Right cardiac atrium (tissue), 5 donors: ENCODE results near the gene RTN4R. TPM values are rescaled to one million over a fixed set of nuclear protein-coding genes. Genes with fewer than 3 reads are reported as not detected.

Experiments
- ATAC-seq, 2 donors: fragments of 200-7000 bp; cut with Tn5 transposase; one replicate each; pipeline versions ENCODE4 v1.8.0 to v1.9.1; 2020; ENCODE audit warnings: moderate library complexity in 2 of 2, mild to moderate bottlenecking in 1 of 2
- DNase-seq, 3 donors: peaks; one replicate each; pipeline ENCODE4 v3.0.0-alpha.2; 2020
- H3K27ac ChIP-seq: one replicate; pipeline ENCODE4 v1.5.1; 2013; ENCODE audit warnings: mild to moderate bottlenecking, low read length, control low read depth, moderate library complexity
- H3K27me3 ChIP-seq: one replicate; pipeline ENCODE4 v1.6.1; 2013; ENCODE audit not compliant: control insufficient read depth, insufficient read depth
- H3K4me1 ChIP-seq: one replicate; pipeline ENCODE4 v1.6.1; 2013; ENCODE audit warnings: low read length; ENCODE audit not compliant: control insufficient read depth, insufficient read depth
- H3K4me3 ChIP-seq: one replicate; pipeline ENCODE4 v1.5.1; 2013; ENCODE audit warnings: low read length, control low read depth
- H3K9me3 ChIP-seq: one replicate; pipeline ENCODE4 v1.6.1; 2013; ENCODE audit warnings: low read length; ENCODE audit not compliant: control insufficient read depth
- WGBS: extraction: QIAGEN DNeasy Blood & Tissue Kit; methylation state at CpG from one replicate; pipeline ENCODE4 v1.1.7; 2013; 5-methylcytosine and 5-hydroxymethylcytosine counted together
- intact Hi-C, 4 donors: fragments of 100-400 bp; cut with DNase I; formaldehyde crosslinking; loops; one replicate each; pipeline versions ENCODE4 v1.11.0 to v1.14.0; 2022 to 2023
- polyA plus RNA-seq: library from polyadenylated mRNA; stranded (reverse); fragments of 200-250 nt; gene quantifications from one replicate; pipeline ENCODE4 v1.2.3, GENCODE V29; 2013
- total RNA-seq, 4 donors: library from RNA; stranded (reverse); fragmentation: NEBNext Ultra II Directional; extraction: Animal tissue kit (Norgen Biotek cat#: 25700); gene quantifications; one replicate each; pipeline ENCODE4 v1.2.1, GENCODE V29; 2021
- donor health status: healthy with polysubstance abuse.
- donor health status: DM: no; HTN: yes; CAD: no.
- donor health status: DM: no; HTN: no; CAD: no.
- donor health status: DM: no; HTN: yes; CAD: no; lungs with severe emphysema.
- donor health status: DM: yes; HTN: yes; CAD: no.

The RTN4R gene
- total and polyA plus RNA-seq, 5 donors, result 0.56 to 1.9 (median 1.1) TPM

- intact Hi-C loops, result no loop called here
- no peaks in the 10 kb centered on the region for H3K27me3 ChIP-seq
- no peak overlapping the region for H3K27ac ChIP-seq
- no peak overlapping the region for H3K4me3 ChIP-seq
- H3K4me1 ChIP-seq, result no peaks in the 10 kb centered on the region
- WGBS, result 91% methylated on average over 1 of the region's 1 CpG
- no peaks in the 10 kb centered on the region for H3K9me3 ChIP-seq
- no peak for DNase-seq
- ATAC-seq, result no peak
Observed at GRCh38 chr22:20199413-20199842, 68.7 kb downstream of the RTN4R start.

DNA sequence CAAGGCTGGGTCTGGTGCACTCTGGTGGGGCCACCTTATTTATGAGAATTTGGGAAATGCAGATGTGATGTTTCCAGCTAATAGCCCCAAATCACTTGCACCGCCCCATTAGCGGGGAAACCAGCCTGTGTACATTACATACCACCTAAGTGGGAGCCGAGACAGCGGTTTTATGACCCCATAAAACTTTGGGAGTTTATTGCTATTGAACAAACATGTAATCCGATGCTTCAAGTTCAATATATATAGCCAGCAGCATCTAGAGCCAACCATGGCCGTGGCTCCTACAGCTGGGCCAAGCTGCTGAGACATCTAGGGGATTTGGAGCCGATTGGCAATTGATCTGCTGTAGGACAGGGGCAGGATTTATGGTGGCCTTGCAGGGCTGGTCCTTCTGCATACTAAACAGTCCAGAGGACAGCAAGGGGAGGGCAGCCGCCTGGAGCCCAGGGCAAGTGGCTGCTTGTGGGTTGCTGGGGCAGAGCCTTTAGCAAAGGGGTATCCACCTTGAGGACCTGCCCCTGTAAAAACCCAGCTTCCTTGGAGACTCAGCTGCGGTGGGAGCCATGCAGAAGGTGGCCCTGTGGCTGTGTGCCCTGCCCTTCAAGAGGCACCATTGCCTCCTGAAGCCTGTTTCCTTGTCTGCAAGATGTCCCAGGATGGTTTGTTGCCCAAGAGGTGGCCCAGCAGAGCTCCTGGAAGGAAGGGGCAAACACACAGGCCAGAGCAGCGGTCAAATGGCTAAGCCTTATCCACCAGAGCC lies 69.4 kb downstream of the RTN4R start:
- 91% methylated on average over 10 of the region's 10 CpGs for WGBS
- Histone ChIP-seq H3K27me3 (no peaks in the 10 kb centered on the region), H3K4me1 (no peaks in the 10 kb centered on the region), H3K27ac (no peak overlapping the region), H3K4me3 (no peak overlapping the region), H3K9me3 (no peaks in the 10 kb centered on the region)
- ATAC-seq, result no peak
- DNase-seq, result no peak
- intact Hi-C loops, result no loop called here

GRCh38 chr22:20197407-20198030 lies 70.6 kb downstream of the RTN4R start:
- Histone ChIP-seq H3K4me1 (no peaks in the 10 kb centered on the region), H3K4me3 (no peak overlapping the region), H3K27ac (no peak overlapping the region), H3K9me3 (no peaks in the 10 kb centered on the region), H3K27me3 (no peaks in the 10 kb centered on the region)
- ATAC-seq (no peak), DNase-seq (no peak)
- WGBS, result 85% methylated on average over 18 of the region's 18 CpGs
- intact Hi-C loops, result no loop called here

DNA sequence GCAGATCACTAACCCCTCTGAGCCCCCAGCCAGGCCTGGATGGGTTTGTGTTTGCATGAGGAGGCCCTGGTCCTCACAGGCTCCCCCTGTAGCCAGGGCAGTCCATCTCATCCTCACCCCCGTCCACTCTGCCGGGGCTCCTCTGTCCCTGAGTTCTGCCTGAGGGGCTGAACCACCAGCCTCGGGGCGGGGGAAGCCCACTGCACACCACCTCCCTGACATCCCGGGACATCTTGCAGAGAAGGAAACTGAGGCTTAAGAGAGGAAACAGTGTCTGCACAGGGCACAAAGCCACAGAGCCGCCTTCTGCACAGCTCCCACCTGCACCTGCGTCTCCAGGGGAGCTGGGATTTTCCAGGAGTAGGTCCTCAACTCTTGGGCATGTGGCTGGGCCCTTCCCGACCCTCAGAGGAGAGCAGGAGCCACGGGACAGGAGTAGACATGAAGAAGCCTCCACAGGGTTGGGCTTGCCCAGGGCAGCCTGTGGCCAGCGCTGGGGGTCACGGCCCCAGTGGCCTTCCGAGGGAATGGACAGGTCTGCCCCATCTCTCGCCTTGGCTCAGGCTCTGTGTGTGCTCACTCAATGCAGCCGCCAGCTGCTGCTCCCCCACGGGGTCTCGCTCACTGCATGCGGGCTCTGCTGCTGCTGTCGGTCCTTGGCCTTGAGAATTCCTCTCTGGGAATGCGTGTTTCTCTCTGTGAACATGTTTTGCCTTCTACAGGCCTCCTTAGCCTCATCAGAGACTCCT lies 71.8 kb downstream of the RTN4R start:
- H3K27me3 ChIP-seq, result no peaks in the 10 kb centered on the region
- H3K9me3 ChIP-seq, result no peaks in the 10 kb centered on the region
- intact Hi-C loops, result no loop called here
- no peaks in the 10 kb centered on the region for H3K4me1 ChIP-seq
- 82% methylated on average over 19 of the region's 19 CpGs for WGBS
- ATAC-seq, result no peak
- no peak overlapping the region for H3K4me3 ChIP-seq
- no peak overlapping the region for H3K27ac ChIP-seq
- no peak for DNase-seq

DNA sequence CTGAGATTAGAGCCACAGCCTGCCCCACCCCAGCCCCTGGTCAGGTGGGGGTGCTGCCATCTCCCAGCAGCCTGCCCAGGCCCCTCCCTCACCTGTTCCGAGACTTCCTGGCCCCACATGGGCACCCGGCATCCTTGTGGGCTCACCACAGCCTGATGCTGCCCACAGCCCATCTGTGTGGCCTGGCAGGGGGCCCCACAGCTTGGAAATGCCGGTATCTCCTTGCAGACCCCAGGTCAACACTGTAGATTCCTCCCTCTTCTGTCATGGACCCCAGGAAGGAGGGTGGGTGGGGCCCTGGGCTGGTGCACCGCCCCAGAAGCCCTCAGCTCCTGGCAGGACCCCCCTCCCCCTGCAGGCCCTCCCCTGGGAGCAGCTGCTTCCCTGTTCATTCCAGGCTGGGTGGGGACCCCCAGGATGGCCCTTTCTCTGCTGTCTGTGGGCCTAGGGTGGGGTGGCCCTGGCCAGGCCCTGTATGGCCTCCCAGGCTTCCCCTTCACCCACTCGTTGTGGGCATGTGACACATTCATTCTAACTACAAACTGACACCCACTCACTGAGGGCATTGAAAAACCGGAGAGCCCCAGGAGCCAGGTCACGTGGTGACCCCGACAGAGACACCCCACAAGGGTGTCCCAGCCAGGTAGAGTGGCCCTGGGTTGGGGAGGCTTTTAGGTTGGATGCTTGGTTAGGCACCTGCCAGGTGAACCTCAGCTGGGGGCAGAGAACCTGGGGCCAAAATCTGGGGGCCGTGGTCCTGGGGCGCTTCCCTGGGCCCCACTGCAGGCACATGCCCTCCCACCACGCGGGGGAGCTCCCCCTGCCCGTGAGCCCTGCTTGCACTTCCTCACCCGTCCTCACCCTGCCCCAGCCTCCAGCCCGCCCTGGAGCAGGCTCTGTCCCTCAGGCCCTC lies 73.2 kb downstream of the RTN4R start:
- H3K27me3 ChIP-seq, result no peaks in the 10 kb centered on the region
- H3K4me3 ChIP-seq, result no peak overlapping the region
- 76% methylated on average over 15 of the region's 15 CpGs for WGBS
- no peaks in the 10 kb centered on the region for H3K4me1 ChIP-seq
- intact Hi-C loops, result no loop called here
- no peak for DNase-seq
- H3K9me3 ChIP-seq, result no peaks in the 10 kb centered on the region
- ATAC-seq, result no peak
- no peak overlapping the region for H3K27ac ChIP-seq

DNA sequence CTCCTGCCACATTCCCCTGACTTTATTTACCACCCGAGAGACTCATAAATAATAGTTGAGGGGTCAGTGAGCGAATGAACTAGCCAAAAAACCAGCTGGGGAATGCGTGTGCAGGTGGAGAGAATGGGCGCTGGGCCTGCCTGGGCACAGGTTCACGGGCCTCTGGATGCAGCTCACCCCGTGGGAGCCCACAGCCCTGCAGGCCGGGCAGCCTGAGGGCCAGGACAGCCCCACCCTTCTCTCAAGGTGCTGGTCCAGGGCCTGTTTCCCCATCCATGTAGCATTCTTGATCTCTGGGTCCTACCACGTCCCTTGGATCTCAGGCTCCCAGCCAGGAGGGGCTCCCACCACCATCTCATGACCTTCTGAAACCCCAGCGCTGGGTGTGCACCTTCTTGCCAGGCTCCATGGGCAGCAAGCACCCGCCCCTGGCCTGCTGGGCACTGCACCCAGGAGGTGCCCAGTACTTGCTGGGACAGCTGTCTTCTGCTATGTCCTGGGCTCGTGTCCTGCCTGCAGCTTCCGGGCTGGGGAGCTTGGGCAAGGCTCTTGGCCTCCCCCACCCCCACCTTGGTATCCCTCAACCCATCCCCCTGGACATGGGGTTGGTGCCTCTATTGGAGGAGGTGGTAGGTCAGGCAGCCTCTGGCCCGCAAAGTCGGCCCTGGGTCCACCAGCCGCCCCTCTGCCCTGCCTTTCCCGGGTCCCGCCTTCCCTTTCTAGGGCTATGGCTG lies 74.2 kb downstream of the RTN4R start:
- intact Hi-C loops, result no loop called here
- Histone ChIP-seq H3K27ac (no peak overlapping the region), H3K27me3 (no peaks in the 10 kb centered on the region), H3K9me3 (no peaks in the 10 kb centered on the region), H3K4me3 (no peak overlapping the region), H3K4me1 (no peaks in the 10 kb centered on the region)
- ATAC-seq (no peak), DNase-seq (no peak)
- 88% methylated on average over 17 of the region's 17 CpGs for WGBS

GRCh38 chr22:20192972-20193760 lies 75.0 kb downstream of the RTN4R start:
- H3K27me3 ChIP-seq, result no peaks in the 10 kb centered on the region
- DNase-seq, result no peak
- H3K4me1 ChIP-seq, result no peaks in the 10 kb centered on the region
- no peaks in the 10 kb centered on the region for H3K9me3 ChIP-seq
- no peak overlapping the region for H3K27ac ChIP-seq
- no peak for ATAC-seq
- WGBS, result 85% methylated on average over 20 of the region's 20 CpGs
- no peak overlapping the region for H3K4me3 ChIP-seq
- intact Hi-C loops, result no loop called here

GRCh38 chr22:20192293-20192971 lies 75.7 kb downstream of the RTN4R start:
- Histone ChIP-seq H3K4me3 (no peak overlapping the region), H3K27ac (no peak overlapping the region), H3K27me3 (no peaks in the 10 kb centered on the region), H3K4me1 (no peaks in the 10 kb centered on the region), H3K9me3 (no peaks in the 10 kb centered on the region)
- intact Hi-C loops, result no loop called here
- 90% methylated on average over 10 of the region's 10 CpGs for WGBS
- DNase-seq, result no peak
- no peak for ATAC-seq

GRCh38 chr22:20191803-20192202 lies 76.3 kb downstream of the RTN4R start:
- intact Hi-C loops, result no loop called here
- Histone ChIP-seq H3K9me3 (no peaks in the 10 kb centered on the region), H3K4me1 (no peaks in the 10 kb centered on the region), H3K27me3 (no peaks in the 10 kb centered on the region), H3K27ac (no peak overlapping the region), H3K4me3 (no peak overlapping the region)
- 86% methylated on average over 8 of the region's 8 CpGs for WGBS
- ATAC-seq (no peak), DNase-seq (no peak)
